Osteocyte (in vitro differentiated cells): ENCODE results near the gene NR2E3. TPM values are rescaled to one million over a fixed set of nuclear protein-coding genes. Genes with fewer than 3 reads are reported as not detected.

Experiments
- DNase-seq: peaks from one replicate; pipeline ENCODE4 v3.0.0; 2021; ENCODE audit warnings: mixed read lengths; ENCODE audit not compliant: unreplicated experiment; ENCODE audit errors: extremely low spot score
- H3K27ac Mint-ChIP-seq: one replicate; pipeline ENCODE4 v1.8.0; 2021; ENCODE audit warnings: mild to moderate bottlenecking, mixed read lengths; ENCODE audit not compliant: unreplicated experiment
- H3K27me3 Mint-ChIP-seq: one replicate; pipeline ENCODE4 v1.8.0; 2021; ENCODE audit warnings: mixed read lengths; ENCODE audit not compliant: unreplicated experiment
- H3K36me3 Mint-ChIP-seq: one replicate; pipeline ENCODE4 v1.8.0; 2021; ENCODE audit warnings: mixed read lengths; ENCODE audit not compliant: unreplicated experiment
- H3K4me1 Mint-ChIP-seq: one replicate; pipeline ENCODE4 v1.8.0; 2021; ENCODE audit warnings: mixed read lengths; ENCODE audit not compliant: unreplicated experiment
- H3K4me3 Mint-ChIP-seq: one replicate; pipeline ENCODE4 v1.8.0; 2021; ENCODE audit warnings: mild to moderate bottlenecking, moderate library complexity, mixed read lengths; ENCODE audit not compliant: unreplicated experiment
- H3K9me3 Mint-ChIP-seq: one replicate; pipeline ENCODE4 v1.8.0; 2021; ENCODE audit warnings: mixed read lengths; ENCODE audit not compliant: unreplicated experiment
- CTCF ChIP-seq: fragments of 200-600 bp; sonication (generic); IDR thresholded peaks from 2 replicates; pipeline ENCODE4 v1.5.0; 2021; ENCODE audit warnings: antibody characterized with exemption, mild to moderate bottlenecking, moderate library complexity
- total RNA-seq: library from RNA; stranded (reverse); gene quantifications from 2 replicates; pipeline ENCODE4 v1.2.1, GENCODE V29; 2021

The NR2E3 gene
- total RNA-seq, 1 donor from 2014 or later = not detected

GRCh38 chr15:71775856-71776255 lies 34.5 kb upstream of the NR2E3 start:
- Mint-ChIP-seq H3K27ac (no peak overlapping the region), H3K27me3 (no peaks in the 10 kb centered on the region), H3K36me3 (no peaks in the 10 kb centered on the region), H3K4me3 (no peak overlapping the region), H3K9me3 (no peaks in the 10 kb centered on the region), H3K4me1 (peaks cover 12% of the 10 kb centered on the region)
- TF ChIP-seq CTCF = no peak
- no peak for DNase-seq

DNA sequence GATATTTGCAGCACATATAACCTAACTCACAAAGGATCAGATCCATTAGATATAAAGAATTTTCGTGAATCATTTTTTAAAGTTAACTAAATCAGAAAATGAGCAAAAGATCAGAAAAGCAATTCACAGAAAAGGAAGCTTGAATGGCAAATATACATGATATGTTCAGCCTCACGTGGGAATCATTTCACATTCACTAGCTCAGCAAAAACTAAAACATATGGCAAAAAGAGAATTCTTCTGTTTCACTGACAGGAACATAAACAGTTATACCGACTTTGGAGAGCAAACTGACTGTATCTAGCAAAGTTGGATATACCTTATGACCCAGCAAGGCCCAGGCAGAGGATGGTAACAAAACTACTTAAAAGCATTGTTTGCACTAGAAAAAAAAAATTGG lies 34.0 kb upstream of the NR2E3 start:
- TF ChIP-seq CTCF = no peak
- no peaks in the 10 kb centered on the region for H3K36me3 Mint-ChIP-seq
- no peak overlapping the region for H3K4me3 Mint-ChIP-seq
- no peak overlapping the region for H3K27ac Mint-ChIP-seq
- no peak for DNase-seq
- H3K9me3 Mint-ChIP-seq = no peaks in the 10 kb centered on the region
- H3K4me1 Mint-ChIP-seq = peaks cover 12% of the 10 kb centered on the region
- H3K27me3 Mint-ChIP-seq = peaks cover 1% of the 10 kb centered on the region

DNA sequence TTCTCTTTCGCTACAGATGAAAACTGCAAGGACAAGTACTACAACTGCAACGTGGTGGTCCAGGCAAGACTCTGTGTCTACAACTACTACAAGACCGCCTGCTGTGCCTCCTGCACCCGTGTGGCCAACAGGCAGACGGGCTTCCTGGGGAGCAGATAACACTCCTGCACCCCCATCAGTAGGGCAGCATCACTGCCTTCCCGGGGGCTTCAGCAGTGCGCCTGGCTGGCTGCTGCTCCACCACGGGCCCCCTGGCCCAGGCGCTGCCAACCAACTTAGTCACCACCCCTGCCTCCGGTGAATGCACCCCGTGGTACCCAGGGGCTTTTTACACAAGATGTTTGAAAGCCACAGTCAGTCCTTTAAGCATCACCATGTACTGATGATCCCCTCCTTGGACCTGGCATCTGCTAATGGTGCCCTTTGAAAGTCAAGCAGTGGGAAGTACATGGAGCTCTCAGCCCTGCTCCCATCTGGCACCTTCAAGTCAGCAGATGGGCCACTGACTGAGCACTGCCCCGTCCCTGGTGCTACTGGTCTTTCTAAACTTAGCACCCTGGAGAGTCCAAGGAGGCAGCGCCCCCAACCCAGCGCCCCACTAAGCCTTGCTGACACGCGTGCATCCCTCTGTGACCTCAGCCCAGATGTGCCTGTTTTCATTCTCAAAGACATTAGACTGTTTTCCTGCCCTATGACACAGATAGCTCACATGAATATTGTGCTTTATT lies 33.0 kb upstream of the NR2E3 start:
- peak; percentile 76 for DNase-seq
- H3K4me3 Mint-ChIP-seq = no peak overlapping the region
- H3K36me3 Mint-ChIP-seq = no peaks in the 10 kb centered on the region
- H3K27me3 Mint-ChIP-seq = peaks cover 5% of the 10 kb centered on the region
- TF ChIP-seq CTCF = no peak
- H3K27ac Mint-ChIP-seq = no peak overlapping the region
- H3K4me1 Mint-ChIP-seq = peaks cover 12% of the 10 kb centered on the region
- no peaks in the 10 kb centered on the region for H3K9me3 Mint-ChIP-seq

GRCh38 chr15:71779073-71779797 lies 31.1 kb upstream of the NR2E3 start:
- DNase-seq = peak; percentile 30
- H3K36me3 Mint-ChIP-seq = no peaks in the 10 kb centered on the region
- H3K4me1 Mint-ChIP-seq = peaks cover 12% of the 10 kb centered on the region
- H3K27me3 Mint-ChIP-seq = peaks cover 5% of the 10 kb centered on the region
- no peak overlapping the region for H3K4me3 Mint-ChIP-seq
- TF ChIP-seq CTCF = no peak
- H3K9me3 Mint-ChIP-seq = no peaks in the 10 kb centered on the region
- H3K27ac Mint-ChIP-seq = no peak overlapping the region
